SK-N-SH treated with all-trans-retinoic acid at 6 μM for 48 hours (cell line): ENCODE results near the gene ADAM15.

Experiments
- ATAC-seq: fragments of 200-7000 bp; cut with Tn5 transposase; 3 replicates; pipeline ENCODE4 v1.9.1; 2020; ENCODE audit warnings: mild to moderate bottlenecking, moderate library complexity
- ARNTL ChIP-seq: fragments of 450-650 bp; formaldehyde crosslinking; IDR thresholded peaks from 2 replicates; pipeline ENCODE4 v1.5.0; 2020; ENCODE audit warnings: low read depth, mild to moderate bottlenecking, moderate library complexity, borderline replicate concordance
- BACH2 ChIP-seq: fragments of 250-450 bp; sonication (Bioruptor Pico); IDR thresholded peaks from 2 replicates; pipeline ENCODE4 v1.9.0; 2021; ENCODE audit warnings: mild to moderate bottlenecking, borderline replicate concordance
- CREB5 ChIP-seq: fragments of 250-450 bp; sonication (Bioruptor Pico); IDR thresholded peaks from 2 replicates; pipeline ENCODE4 v1.5.1; 2020; ENCODE audit warnings: low read depth, mild to moderate bottlenecking, moderate library complexity
- ESRRG ChIP-seq: fragments of 250-450 bp; sonication (Bioruptor Pico); IDR thresholded peaks from 2 replicates; pipeline ENCODE4 v1.6.1; 2021; ENCODE audit warnings: mild to moderate bottlenecking
- GLIS3 ChIP-seq: fragments of 250-450 bp; sonication (Bioruptor Pico); IDR thresholded peaks from 2 replicates; pipeline ENCODE4 v1.5.0; 2020; ENCODE audit warnings: mild to moderate bottlenecking, moderate library complexity
- ISL1 ChIP-seq: fragments of 250-450 bp; sonication (Bioruptor Pico); IDR thresholded peaks from 2 replicates; pipeline ENCODE4 v2.1.2; 2022; ENCODE audit warnings: mild to moderate bottlenecking, moderate library complexity
- OSR1 ChIP-seq: fragments of 250-450 bp; sonication (Bioruptor Pico); IDR thresholded peaks from 2 replicates; pipeline ENCODE4 v1.8.0; 2022; ENCODE audit warnings: moderate library complexity, mild to moderate bottlenecking, inconsistent platforms
- POU6F1 ChIP-seq: fragments of 250-450 bp; sonication (Bioruptor Pico); IDR thresholded peaks from 2 replicates; pipeline ENCODE4 v1.8.0; 2021; ENCODE audit warnings: low read depth, mild to moderate bottlenecking, moderate library complexity, borderline replicate concordance
- PPARA ChIP-seq: fragments of 250-450 bp; sonication (Bioruptor Pico); IDR thresholded peaks from 2 replicates; pipeline ENCODE4 v1.5.0; 2020; ENCODE audit warnings: mild to moderate bottlenecking, borderline replicate concordance
- RARB ChIP-seq: fragments of 250-450 bp; sonication (Bioruptor Pico); IDR thresholded peaks from 2 replicates; pipeline ENCODE4 v1.8.0; 2021; ENCODE audit warnings: mild to moderate bottlenecking, moderate library complexity
- SNAI2 ChIP-seq: fragments of 250-450 bp; sonication (Bioruptor Pico); IDR thresholded peaks from 2 replicates; pipeline ENCODE4 v1.5.0; 2020; ENCODE audit warnings: mild to moderate bottlenecking, moderate library complexity
- TCF4 ChIP-seq: fragments of 250-450 bp; sonication (Bioruptor Pico); IDR thresholded peaks from 2 replicates; pipeline ENCODE4 v1.8.0; 2021; ENCODE audit warnings: mild to moderate bottlenecking, moderate library complexity, borderline replicate concordance
- TSHZ2 ChIP-seq: fragments of 250-450 bp; sonication (Bioruptor Pico); IDR thresholded peaks from 2 replicates; pipeline ENCODE4 v1.5.0; 2020; ENCODE audit warnings: mild to moderate bottlenecking, moderate library complexity
- ZC3H10 ChIP-seq: fragments of 250-450 bp; sonication (Bioruptor Pico); IDR thresholded peaks from 2 replicates; pipeline ENCODE4 v1.5.1; 2021; ENCODE audit warnings: mild to moderate bottlenecking, moderate library complexity
- ZFP3 ChIP-seq: fragments of 250-450 bp; sonication (Bioruptor Pico); IDR thresholded peaks from 2 replicates; pipeline ENCODE4 v1.5.0; 2020; ENCODE audit warnings: mild to moderate bottlenecking, moderate library complexity
- ZNF70 ChIP-seq: fragments of 450-650 bp; formaldehyde crosslinking; IDR thresholded peaks from 2 replicates; pipeline ENCODE4 v1.5.0; 2020; ENCODE audit warnings: mild to moderate bottlenecking, moderate library complexity
- ZNF8 ChIP-seq: fragments of 450-650 bp; formaldehyde crosslinking; IDR thresholded peaks from 2 replicates; pipeline ENCODE4 v1.5.0; 2020; ENCODE audit warnings: mild to moderate bottlenecking, moderate library complexity
- TF ChIP-seq, protein P1 (sequence below): fragments of 250-450 bp; sonication (Bioruptor Pico); IDR thresholded peaks from 2 replicates; pipeline ENCODE4 v1.8.0; 2020; ENCODE audit warnings: mild to moderate bottlenecking, moderate library complexity, borderline replicate concordance
- TF ChIP-seq, protein P2 (sequence below): fragments of 250-450 bp; sonication (Bioruptor Pico); IDR thresholded peaks from 2 replicates; pipeline ENCODE4 v1.5.1; 2021; ENCODE audit warnings: mild to moderate bottlenecking, moderate library complexity

ADAM15 gene

DNA sequence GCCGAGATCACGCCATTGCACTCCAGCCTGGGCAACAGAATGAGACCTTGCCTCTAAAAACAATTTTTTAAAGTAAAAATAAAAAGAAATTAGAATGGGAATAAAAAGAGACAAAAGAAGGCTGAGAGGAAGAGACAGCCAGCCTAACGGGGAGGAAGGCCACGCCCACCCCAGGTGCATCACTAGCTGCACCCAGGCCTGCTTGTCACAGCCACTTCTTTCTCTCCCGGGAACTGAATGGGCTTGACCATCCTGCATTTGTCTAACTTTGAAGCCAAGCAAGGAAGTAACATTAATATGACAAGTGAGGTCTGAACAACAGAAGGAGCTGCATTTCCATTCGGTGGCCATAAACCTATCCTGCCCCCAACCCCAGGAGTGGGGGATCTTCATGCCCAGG, 55.7 kb downstream of the ADAM15 start:
- no peak for ATAC-seq
- TF ChIP-seq ZFP3 (CRISPR knock-in tag) (no peak), POU6F1 (no peak), ESRRG (no peak), TCF4 (CRISPR knock-in tag) (no peak), ISL1 (CRISPR knock-in tag) (no peak), GLIS3 (no peak), ARNTL (CRISPR knock-in tag) (no peak), CREB5 (CRISPR knock-in tag) (no peak), ZC3H10 (no peak), TSHZ2 (CRISPR knock-in tag) (no peak), SNAI2 (CRISPR knock-in tag) (no peak)
- TF ChIP-seq, protein P1, sequence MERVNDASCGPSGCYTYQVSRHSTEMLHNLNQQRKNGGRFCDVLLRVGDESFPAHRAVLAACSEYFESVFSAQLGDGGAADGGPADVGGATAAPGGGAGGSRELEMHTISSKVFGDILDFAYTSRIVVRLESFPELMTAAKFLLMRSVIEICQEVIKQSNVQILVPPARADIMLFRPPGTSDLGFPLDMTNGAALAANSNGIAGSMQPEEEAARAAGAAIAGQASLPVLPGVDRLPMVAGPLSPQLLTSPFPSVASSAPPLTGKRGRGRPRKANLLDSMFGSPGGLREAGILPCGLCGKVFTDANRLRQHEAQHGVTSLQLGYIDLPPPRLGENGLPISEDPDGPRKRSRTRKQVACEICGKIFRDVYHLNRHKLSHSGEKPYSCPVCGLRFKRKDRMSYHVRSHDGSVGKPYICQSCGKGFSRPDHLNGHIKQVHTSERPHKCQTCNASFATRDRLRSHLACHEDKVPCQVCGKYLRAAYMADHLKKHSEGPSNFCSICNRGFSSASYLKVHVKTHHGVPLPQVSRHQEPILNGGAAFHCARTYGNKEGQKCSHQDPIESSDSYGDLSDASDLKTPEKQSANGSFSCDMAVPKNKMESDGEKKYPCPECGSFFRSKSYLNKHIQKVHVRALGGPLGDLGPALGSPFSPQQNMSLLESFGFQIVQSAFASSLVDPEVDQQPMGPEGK (CRISPR knock-in tag) = no peak
- TF ChIP-seq, protein P2, sequence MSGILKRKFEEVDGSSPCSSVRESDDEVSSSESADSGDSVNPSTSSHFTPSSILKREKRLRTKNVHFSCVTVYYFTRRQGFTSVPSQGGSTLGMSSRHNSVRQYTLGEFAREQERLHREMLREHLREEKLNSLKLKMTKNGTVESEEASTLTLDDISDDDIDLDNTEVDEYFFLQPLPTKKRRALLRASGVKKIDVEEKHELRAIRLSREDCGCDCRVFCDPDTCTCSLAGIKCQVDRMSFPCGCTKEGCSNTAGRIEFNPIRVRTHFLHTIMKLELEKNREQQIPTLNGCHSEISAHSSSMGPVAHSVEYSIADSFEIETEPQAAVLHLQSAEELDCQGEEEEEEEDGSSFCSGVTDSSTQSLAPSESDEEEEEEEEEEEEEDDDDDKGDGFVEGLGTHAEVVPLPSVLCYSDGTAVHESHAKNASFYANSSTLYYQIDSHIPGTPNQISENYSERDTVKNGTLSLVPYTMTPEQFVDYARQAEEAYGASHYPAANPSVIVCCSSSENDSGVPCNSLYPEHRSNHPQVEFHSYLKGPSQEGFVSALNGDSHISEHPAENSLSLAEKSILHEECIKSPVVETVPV (CRISPR knock-in tag) = no peak

GRCh38 chr1:155107309-155108264, 56.5 kb downstream of the ADAM15 start:
- no peak; the same call in 2 of the 3 replicates for ATAC-seq
- TF ChIP-seq ZFP3 (CRISPR knock-in tag) (no peak), RARB (CRISPR knock-in tag) (no peak), ZNF8 (no peak), CREB5 (CRISPR knock-in tag) (no peak), TCF4 (CRISPR knock-in tag) (no peak), GLIS3 (no peak), ZNF70 (no peak), ESRRG (no peak), OSR1 (CRISPR knock-in tag) (no peak), BACH2 (CRISPR knock-in tag) (no peak), ZC3H10 (no peak), POU6F1 (no peak), PPARA (no peak)
- TF ChIP-seq, protein P1 (CRISPR knock-in tag) = no peak
- TF ChIP-seq, protein P2 (CRISPR knock-in tag) = no peak
